Glomerular endothelial cell (primary cell): ENCODE results near the gene SLC9C1. TPM values are rescaled to one million over a fixed set of nuclear protein-coding genes. Genes with fewer than 3 reads are reported as not detected.
"Not testable (repeated sequence)": the region's sequence is repeated elsewhere in the genome, so short reads cannot be mapped to it uniquely, and the experiment has no call there.

ENCODE experiments used
- DNase-seq: peaks from one replicate; pipeline ENCODE4 v3.0.0-alpha.2; 2011; ENCODE audit warnings: low read depth, low spot score; ENCODE audit errors: extremely low read depth
- total RNA-seq: library from RNA; depleted of rRNA; stranded (reverse); fragments of >200 nt; gene quantifications from 2 replicates; pipeline ENCODE4 v1.2.3, GENCODE V29; 2015

Gene SLC9C1
- total RNA-seq, 1 donor from 2014 or later = not detected

DNA sequence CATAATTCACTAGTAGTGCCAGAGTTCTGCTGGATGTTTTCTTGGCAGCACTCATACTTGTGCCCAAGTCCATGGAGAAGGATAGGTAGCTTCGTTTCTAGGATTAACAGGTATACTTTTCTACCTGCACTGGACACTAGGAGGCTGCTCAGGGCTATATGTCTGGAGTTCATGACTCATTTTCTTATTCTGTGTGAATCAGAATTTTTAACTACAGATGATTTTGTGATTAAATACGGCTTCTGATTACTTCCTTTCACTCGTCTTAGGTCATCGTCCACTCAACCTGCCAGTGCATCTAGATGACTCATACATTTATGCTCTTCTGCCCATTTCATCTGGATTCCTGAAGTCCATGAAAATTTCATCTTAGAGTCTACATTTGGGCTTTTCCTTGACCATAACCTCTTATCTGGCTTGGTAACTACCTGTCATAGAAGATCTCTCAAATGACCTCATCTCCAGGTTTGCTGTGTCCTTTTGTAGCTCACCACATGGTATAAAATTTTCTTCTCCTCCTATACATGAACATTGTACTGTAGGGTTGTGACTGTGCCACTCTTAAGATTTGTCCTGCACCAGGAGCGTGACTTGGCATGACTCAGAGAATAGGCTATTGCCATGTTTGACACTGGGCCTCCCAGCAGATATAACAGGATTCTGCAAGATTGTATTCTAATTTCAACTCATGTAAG, 94.2 kb downstream of the SLC9C1 start:
- no peak for DNase-seq

DNA sequence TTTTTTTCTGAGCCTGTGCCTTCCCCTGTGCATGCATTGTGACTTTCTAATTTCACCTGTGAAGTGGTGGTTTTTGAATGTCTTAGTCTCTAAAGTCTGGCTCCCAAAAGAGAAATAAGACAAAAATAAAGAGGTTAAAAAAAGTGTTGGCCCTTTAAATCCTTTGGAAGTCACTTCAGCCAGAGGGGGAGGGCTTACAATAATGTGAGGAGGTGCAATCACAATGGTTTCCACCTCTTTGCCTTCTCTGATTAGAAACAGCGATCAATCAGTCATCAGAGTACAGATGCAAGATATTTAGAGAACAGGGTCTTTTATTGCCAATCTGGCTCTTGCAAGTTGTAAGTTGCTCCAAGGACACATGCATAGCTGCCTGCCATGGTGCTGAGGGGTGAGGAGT, 96.9 kb downstream of the SLC9C1 start:
- DNase-seq = no peak

DNA sequence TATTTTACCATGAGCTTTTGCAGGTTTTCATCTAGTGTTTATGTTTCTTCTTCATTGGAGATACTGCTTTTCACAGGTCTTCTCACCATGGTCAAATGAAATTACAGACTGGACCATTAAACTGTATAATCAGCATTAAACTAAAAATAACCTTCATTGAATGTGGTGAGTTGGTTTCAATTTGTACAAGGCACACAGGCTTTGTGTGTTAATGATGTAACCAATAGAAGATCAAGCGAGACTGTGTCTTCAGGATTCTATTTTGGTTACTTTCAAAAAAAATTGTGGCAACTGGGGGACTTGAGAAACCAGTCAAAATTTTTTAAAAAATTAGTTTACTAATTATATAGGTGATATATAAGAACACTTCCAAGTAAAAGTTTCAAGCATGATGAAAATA, 106.7 kb downstream of the SLC9C1 start:
- DNase-seq = no peak

DNA sequence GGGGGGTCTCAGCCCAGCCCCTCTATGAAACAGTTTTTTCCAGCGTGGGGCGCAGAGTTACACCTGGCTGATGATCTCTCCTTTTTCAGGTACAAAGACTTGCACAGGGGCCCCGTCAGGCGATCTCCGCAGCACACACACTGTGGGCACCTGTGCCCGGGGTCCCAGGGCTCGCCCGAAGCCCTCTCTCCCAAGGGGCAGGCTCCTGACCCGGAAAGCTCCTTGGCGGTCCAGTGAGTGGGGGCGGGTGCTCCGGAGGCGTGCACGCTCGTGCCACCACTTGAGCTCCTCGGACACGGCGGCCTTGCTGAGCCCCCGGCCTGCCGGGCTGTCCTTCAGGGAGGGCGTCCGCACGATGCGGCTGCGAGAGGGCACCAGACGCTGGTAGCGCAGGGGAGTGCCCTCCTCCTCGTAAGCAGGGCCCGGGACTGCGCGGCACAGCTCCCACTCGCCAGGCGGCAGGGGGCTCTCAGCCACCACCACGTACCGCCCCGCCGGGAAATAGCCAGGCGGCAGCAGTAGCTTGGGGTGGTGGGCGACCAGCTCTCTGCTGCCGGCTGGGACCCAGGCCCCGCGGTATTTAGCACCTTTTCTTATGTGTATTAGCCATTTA, 108.5 kb downstream of the SLC9C1 start:
- not testable (repeated sequence) for DNase-seq

DNA sequence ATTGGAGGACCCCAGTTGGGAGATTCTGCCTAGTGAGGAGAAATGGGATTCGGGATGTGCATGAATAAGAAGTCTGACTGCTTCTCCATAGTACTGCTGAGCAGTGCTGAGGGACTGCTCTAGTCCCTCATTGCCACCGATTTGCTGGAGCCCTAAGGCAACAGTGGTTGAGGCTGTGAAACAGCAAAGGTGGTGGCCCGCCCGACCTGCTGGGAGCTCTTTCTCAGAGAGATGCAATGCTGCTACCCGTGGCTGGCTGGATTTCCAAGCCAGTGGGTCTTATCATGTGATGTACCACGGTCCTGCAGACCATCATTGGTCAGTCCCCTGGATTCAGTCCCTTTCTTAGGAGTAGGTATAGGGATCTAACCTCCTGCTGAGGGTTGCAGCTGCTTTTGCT, 118.4 kb downstream of the SLC9C1 start:
- DNase-seq = no peak

DNA sequence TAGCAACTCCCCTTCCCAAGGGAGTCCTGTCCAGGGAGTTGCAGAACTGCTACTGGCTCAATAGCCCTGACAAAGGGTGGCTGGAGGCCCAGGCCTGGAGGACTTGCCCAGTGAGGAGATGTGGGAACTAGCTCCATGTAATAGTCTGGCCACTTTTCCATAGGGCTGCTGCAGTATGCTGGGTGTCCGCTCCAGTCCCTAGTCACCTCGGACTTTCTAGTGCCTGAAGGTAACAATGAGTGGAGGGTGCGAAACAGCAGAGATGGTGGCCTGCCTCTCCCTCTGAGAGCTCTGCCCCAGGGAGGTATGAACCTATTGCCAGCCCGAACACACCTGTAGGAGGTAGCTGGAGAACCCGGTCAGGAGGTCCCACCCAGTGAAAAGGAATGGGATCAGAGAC, 119.0 kb downstream of the SLC9C1 start:
- DNase-seq = no peak

DNA sequence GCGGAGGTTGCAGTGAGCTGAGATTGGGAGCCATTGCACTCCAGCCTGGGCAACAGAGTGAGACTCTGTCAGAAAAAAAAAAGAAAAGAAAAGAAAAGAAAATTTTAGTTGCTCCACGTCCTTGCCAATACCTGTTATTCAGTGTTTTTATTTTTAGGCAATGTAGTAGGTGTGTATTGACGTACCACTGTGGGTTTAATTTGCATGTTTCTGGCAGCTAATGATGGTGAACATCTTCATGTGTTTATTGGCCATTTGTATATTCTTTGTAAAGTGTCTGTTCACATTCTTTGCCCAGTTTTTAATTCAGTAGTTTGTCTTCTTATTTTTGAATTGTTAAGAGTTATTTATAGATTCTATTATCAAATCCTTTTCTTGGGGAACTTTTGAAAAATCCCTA, 122.9 kb downstream of the SLC9C1 start:
- no peak for DNase-seq

DNA sequence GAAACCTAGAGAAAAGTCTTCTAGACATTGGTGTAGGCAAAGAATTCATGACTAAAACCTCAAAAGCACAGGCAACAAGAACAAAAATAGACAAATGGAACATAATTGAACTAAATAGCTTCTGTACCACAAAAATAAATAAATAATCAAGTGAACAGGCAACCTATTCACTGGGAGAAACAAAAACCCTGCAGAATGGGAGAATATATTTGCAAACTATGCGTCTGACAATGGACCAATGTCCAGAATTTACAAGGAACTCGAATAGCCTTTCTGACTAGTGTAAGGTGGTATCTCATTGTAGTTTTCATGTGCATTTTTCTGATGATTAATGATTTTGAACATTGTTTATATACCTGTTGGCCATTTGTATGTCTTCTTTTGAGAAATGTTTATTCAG, 124.0 kb downstream of the SLC9C1 start:
- no peak for DNase-seq

DNA sequence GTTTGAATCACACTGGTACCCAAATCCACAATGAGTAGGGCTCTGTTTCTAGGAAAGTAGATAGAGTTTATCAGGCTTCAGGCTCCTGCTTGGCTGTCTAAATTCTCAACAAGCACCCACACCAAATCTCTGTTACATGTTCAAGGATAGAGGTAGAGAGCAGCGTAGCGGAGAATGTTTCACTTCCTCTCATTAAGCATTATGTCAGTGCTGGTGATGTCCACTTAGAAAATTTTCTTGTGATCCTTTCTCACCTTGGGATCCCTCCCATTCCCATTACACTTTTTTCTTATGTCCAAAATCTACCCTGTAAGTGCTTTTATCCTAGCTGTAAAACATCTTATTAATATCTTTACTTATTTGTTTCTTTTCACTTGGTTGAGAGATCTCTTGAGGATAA, 126.3 kb downstream of the SLC9C1 start:
- no peak for DNase-seq

DNA sequence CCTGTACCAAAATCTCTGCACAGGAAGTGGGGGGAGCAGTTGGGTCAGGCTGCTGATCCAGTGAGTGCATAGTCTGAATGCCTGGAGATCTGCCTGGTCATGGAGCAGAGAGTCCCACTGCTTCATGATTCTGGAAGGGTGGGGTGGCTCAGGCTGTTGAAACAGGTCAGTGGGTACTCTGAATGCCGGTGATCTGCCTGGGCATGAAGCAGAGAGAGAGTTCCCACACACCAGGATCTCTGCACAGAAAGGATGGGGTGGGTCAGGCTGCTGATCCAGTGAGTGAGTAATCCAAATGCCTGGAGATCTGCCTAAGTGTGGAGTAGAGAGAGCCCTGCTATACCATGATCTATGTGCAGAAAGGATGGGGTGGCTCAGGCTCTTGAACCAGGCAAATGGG, 144.9 kb downstream of the SLC9C1 start:
- DNase-seq = no peak

DNA sequence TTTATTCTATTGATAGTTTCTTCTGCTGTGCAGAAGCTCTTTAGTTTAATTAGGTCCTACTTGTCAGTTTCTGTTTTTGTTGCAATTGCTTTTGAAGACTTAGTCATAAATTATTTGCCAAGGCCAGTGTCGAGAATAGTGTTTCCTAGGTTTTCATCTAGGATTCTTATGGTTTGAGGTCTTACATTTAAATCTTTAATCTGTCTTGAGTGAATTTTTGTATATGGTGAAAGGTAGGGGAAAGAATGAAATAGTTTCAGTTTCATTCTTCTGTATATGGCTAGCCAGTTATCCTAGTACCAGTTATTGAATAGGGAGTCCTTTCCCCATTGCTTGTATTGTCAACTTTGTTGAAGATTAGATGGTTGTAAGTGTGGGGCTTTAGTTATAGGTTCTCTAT, 150.3 kb downstream of the SLC9C1 start:
- DNase-seq = no peak

DNA sequence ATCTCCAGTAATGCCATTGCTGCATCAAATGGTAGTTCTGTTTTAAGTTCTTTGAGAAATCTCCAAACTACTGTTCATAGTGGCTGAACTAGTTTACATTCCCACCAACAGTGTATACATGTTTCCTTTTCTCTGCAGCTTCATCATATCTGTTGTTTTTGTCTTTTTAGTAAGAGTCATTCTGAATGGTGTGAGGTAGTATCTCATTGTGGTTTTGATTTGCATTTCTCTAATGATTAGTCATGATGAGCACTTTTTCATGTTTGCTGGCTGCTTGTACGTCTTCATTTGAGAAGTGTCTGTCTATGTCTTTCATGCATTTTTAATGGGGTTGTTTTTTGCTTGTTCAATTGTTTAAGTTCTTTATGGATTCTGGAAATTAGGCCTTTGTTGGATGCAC, 150.8 kb downstream of the SLC9C1 start:
- no peak for DNase-seq

DNA sequence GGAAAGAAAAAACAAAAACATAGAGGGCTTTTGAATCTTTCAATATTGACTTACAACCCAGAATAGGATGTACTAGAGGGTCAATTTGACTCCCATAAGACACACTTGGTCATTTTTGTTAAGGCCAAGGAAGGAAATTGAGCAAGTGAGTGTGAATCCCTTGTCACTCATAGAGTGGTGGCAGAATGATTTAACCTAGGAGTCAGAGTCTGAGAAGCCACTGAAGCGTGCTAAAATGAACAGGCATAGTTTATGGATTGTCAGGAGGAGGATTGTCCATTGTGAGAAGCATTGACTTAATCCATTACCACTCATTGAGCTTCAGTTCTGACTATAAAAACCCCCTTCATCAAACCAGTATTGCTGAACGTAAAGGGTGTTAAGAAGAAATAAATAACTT, 152.7 kb downstream of the SLC9C1 start:
- no peak for DNase-seq

DNA sequence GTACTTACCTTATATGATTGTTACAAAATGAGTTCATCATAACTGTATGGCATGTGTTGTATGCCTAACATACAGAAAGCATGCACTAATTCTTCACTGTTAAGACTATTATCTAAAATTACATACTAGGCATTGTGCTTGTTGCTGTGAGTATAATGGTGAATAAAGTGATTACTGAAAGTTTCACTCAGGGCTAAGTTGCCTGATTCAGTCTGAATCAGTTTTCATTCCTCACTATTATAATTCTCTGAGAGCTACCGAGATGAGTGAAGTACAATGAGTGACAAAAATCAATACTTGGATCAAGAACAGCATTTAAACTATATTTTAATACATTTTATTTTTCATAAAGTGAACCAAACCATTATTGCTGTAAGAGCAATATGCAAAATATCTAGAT, 153.4 kb downstream of the SLC9C1 start:
- DNase-seq = no peak

DNA sequence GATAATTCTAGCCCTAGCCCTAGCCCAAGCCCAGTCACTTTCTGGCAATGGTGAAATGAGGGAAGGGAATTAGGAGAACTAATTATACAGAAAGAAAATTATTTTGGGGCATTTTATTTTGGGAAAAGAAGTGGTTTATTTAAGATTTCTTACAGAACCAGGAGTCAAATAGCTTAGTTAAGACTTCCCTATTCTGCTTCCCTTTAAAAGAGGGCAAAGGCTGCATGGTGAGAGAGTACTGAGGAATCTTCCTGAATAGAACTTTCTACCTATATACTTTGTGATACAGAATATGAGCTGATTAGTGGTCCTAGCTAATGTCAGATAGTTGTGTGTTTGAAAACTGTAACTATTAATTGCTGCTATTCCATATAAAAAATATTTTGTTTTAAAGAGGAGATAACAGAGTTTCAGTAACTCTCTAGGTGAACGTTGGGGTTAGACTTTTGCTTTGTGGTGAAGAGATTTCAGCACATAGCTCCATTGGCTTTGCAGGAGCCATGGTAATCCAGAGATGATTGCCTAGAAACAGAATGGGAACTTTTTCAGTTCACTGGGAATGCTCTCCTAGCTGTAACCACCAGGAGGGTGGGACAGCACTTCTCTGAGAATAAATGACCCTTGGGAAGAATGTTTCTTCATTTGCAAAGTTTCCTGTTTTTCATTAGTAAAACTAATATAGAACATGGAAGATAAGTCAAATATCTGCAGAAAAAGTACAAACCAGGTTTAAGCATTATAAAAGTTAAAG, 155.6 kb downstream of the SLC9C1 start:
- no peak for DNase-seq

DNA sequence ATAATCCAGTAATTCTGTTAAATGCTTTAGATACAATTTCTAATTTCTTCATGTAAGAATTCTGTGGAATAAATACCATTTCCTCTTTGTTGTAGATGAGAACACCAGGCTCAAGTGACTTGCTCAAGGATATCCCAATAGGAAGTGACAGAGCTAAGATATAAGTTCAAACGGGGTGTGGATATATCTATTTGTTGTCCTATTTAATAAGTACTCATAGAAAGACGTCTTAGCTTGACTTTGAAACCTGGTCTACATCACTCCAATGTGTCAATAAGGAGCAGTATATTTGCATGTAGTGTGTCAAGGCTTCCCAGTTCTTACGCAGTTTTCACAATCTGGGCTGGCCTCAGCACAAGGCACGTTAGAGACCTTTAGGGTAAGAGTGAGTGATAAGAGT, 156.2 kb downstream of the SLC9C1 start:
- DNase-seq = no peak

DNA sequence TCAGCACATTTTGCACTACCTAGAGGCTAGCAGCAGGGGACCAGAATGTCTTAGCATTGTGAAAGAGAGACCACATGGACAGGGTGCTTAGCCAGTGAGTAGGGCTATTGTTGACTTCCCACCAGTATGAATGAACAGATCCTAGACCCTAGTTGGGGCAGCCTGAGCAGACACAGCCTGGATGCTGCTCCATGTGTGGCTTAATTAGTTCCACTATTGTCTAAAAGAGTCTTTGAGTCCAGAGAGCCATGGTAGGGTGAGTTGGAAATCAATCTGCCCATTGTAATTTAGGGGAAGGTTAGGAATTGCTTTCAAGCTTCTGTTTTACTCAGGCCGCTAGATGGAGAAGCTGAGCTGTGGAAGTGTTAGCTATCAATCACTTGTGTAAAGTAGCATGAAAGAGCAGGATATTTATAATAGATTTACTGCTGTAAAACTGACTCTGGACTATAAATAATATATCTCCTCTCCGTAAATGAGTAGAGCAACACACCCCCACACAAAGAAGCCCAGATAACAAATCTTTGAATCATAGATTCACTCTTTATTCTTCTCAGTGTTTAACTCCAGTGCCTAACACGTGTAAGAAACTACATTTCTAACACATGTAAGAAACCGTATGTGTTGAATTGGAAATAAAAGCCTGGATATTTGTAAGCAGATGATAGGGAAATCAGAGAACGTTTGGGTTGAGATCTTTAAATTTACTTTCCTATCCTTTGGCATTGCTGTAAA, 156.9 kb downstream of the SLC9C1 start:
- no peak for DNase-seq

DNA sequence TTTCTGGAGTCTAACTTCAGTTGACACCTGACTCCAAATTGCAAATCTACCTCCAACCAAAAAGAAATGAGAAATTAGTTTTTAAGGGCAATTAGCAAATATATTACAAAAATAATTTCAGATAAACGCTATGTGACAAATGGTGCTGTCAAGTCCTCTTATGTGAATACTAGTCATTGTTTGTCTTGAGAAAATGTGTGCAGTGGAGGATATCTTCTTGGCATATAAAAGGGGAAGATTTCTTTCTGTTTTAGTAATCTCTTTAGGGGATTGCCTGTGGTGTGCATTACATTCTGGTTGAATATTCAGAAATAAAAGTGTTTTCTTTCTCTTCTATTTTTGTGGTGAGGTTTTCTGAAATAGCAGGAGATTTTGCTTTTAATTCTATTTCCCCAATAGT, 158.0 kb downstream of the SLC9C1 start:
- DNase-seq = no peak

DNA sequence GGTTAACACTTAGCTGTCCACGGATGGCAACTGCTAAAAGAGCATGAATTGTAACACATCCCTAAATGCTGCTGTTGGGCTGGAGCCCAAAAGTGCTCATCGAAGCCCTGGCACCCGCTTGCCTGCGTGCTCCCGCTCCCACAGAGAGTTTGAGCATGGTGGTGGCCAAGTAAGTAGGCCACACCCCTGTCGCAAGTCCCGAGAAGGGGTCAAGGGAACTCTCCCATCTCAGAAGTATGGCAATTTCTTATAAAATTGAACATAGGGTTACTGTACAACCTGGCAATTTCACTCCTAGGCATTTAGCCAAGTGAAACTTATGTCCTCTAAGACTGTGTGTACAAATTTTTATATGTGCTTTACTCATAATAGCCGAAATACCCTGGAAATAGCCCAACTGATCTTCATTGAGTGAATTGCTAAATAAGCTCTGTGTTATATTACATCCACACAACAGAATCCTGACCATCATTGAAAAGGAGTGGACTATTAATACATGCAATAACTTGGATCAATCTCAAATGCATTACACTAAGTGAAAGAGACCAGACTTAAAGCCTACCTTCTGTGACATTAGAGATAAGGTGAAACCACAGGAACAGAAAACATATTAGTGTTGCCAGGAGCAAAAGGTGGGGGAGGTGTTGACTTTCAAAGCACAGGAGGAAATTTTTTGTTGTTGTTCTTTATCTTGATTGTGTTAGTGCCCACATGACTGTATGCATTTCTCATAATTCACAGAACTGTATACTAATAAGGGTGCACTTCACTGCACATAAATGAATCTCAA, 159.5 kb downstream of the SLC9C1 start:
- DNase-seq = no peak

DNA sequence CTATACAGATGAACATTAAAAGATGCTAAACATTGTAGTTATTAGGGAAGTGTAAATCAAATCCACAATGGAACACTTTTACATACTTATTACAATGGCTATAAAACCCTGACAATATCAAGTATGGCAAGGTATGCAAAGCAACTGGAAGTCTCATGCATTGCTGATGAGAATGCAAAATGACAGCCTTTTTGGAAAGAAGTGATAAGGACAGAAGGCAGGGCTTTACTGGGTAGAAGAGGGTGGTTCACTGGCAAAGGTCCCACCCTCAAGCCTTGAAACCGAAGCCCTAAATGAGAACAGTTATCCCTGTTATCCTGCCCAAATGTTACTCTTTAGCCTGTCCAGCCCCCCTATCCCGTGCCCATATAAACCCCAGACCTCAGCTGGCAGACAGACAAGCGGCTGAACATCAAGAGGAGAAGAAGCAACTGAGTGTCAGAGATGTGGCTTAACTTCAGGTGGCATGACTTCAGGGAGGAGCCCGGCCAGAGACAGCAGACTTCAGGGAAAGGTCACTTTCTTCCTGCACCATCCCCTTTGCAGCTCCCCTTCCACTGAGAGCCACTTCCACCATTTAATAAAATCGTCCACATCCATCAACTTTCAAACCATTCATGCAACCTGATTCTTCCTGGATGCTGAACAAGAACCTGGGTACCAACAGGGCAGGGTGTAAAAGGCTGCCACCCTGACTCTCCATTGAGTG, 160.2 kb downstream of the SLC9C1 start:
- DNase-seq = no peak
